ENCODE data around the gene DEFB124.

DNA sequence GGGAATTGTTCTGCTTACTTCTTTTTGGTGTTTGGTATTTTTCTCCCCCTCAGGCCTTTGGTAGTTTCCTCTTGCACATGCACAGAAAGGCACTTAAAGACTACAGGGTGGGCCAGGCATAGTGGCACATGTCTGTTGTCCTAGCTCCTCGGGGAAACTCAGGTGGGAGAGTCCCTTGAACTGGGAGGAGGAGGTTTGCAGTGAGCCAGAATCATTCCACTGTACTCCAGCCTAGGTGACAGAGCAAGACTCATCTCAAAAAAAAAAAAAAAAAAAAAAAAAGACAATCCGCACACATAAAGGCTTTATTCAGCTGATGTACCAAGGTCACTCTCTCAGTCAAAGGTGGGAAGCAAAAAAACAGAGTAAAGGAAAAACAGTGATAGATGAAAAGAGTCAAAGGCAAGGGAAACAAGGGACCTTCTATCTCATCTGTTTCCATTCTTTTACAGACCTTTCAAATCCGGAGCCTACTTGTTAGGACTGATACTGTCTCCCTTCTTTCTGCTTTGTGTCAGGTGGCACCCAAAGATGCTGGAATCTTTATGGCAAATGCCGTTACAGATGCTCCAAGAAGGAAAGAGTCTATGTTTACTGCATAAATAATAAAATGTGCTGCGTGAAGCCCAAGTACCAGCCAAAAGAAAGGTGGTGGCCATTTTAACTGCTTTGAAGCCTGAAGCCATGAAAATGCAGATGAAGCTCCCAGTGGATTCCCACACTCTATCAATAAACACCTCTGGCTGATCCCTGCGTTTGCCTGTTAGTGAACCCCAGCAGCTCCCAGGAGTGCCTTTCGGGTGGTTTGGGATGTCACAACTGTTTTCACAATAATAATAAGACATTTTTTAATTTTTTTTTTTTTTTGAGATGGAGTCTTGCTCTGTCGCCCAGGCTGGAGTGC, 25.2 kb downstream of the DEFB124 start:
- TF ChIP-seq EP300 (IDR thresholded peaks at IDR 0.05; ENCODE audit: low read depth), result no peak
- TF ChIP-seq, protein P1, sequence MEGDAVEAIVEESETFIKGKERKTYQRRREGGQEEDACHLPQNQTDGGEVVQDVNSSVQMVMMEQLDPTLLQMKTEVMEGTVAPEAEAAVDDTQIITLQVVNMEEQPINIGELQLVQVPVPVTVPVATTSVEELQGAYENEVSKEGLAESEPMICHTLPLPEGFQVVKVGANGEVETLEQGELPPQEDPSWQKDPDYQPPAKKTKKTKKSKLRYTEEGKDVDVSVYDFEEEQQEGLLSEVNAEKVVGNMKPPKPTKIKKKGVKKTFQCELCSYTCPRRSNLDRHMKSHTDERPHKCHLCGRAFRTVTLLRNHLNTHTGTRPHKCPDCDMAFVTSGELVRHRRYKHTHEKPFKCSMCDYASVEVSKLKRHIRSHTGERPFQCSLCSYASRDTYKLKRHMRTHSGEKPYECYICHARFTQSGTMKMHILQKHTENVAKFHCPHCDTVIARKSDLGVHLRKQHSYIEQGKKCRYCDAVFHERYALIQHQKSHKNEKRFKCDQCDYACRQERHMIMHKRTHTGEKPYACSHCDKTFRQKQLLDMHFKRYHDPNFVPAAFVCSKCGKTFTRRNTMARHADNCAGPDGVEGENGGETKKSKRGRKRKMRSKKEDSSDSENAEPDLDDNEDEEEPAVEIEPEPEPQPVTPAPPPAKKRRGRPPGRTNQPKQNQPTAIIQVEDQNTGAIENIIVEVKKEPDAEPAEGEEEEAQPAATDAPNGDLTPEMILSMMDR (IDR thresholded peaks at IDR 0.05), result no peak

Measured in transverse colon (tissue), 3 donors.